Measurements from ENCODE around the gene CNTNAP4. TPM values are rescaled to one million over a fixed set of nuclear protein-coding genes. Genes with fewer than 3 reads are reported as not detected.

Gene CNTNAP4
- polyA plus RNA-seq, 1 donor from 2014 or later, result 75.8 TPM

- Histone ChIP-seq H3K36me3 (ENCODE audit: insufficient read depth, low read length) (no peaks in the 10 kb centered on the region), H3K27ac (ENCODE audit: low read length) (no peak overlapping the region), H3K79me2 (replicated peaks; ENCODE audit: insufficient read depth, low read length) (no peaks in the 10 kb centered on the region), H3K9me2 (ENCODE audit: insufficient read depth, low read length) (no peaks in the 10 kb centered on the region), H2AFZ (ENCODE audit: low read depth, low read length) (no peak overlapping the region), H3F3A (ENCODE audit: insufficient read depth, low read length, poor library complexity, severe bottlenecking) (no peaks in the 10 kb centered on the region), H3K27me3 (ENCODE audit: insufficient read depth, low read depth, low read length) (no peaks in the 10 kb centered on the region), H3K4me2 (ENCODE audit: low read length) (no peak overlapping the region), H3K9ac (ENCODE audit: low read length) (no peak overlapping the region), H3K9me3 (ENCODE audit: low read length) (no peaks in the 10 kb centered on the region), H4K20me1 (ENCODE audit: insufficient read depth) (no peaks in the 10 kb centered on the region), H3K4me3 (ENCODE audit: low read length) (no peak overlapping the region)
- TF ChIP-seq RAD21 (conservative IDR thresholded peaks at IDR 0.05), result no peak
- TF ChIP-seq CTCF (IDR thresholded peaks at IDR 0.05; ENCODE audit: poor library complexity, severe bottlenecking), result no peak
- no peak for TF ChIP-seq POLR2AphosphoS5 (IDR thresholded peaks at IDR 0.05)
- no peak for TF ChIP-seq MXI1 (conservative IDR thresholded peaks at IDR 0.05; ENCODE audit: poor library complexity, severe bottlenecking)
- TF ChIP-seq EP300 (conservative IDR thresholded peaks at IDR 0.05; ENCODE audit: poor library complexity, severe bottlenecking), result no peak
- no peak for TF ChIP-seq SMC3 (conservative IDR thresholded peaks at IDR 0.05; ENCODE audit: poor library complexity)
- TF ChIP-seq EZH2 (IDR thresholded peaks at IDR 0.05; ENCODE audit: borderline replicate concordance, insufficient read depth, low read length, poor library complexity, severe bottlenecking), result no peak
- TF ChIP-seq REST (IDR thresholded peaks at IDR 0.05; ENCODE audit: borderline replicate concordance), result no peak
- no peak for TF ChIP-seq TAF1 (IDR thresholded peaks at IDR 0.05; ENCODE audit: low read depth)
These were observed 178.8 kb downstream of the CNTNAP4 start for GRCh38 chr16:76456016-76456415.

DNA sequence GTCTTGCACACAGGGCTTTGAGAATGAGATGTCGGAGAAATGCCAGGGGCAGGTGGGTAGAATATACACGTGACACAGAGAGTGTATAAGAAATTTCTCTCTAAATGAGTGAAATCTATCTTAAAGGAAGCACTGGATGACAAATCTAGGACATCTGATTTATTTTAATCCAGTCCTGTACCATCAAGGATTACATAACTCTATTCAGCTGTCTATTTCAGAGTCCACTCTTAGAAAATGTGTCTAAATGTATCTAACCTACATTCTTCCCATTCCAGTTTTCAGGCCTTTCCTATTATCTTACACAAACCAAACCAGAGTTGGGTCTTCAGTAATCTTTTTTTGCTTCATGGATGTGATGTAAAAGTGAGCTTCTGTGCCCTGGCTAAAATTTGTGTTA is 181.9 kb downstream of the CNTNAP4 start:
- no peak for TF ChIP-seq RAD21 (conservative IDR thresholded peaks at IDR 0.05)
- no peak for TF ChIP-seq REST (IDR thresholded peaks at IDR 0.05; ENCODE audit: borderline replicate concordance)
- no peak for TF ChIP-seq EP300 (conservative IDR thresholded peaks at IDR 0.05; ENCODE audit: poor library complexity, severe bottlenecking)
- TF ChIP-seq TAF1 (IDR thresholded peaks at IDR 0.05; ENCODE audit: low read depth), result no peak
- TF ChIP-seq MXI1 (conservative IDR thresholded peaks at IDR 0.05; ENCODE audit: poor library complexity, severe bottlenecking), result no peak
- no peak for TF ChIP-seq SMC3 (conservative IDR thresholded peaks at IDR 0.05; ENCODE audit: poor library complexity)
- TF ChIP-seq CTCF (IDR thresholded peaks at IDR 0.05; ENCODE audit: poor library complexity, severe bottlenecking), result no peak
- TF ChIP-seq POLR2AphosphoS5 (IDR thresholded peaks at IDR 0.05), result no peak
- TF ChIP-seq EZH2 (IDR thresholded peaks at IDR 0.05; ENCODE audit: borderline replicate concordance, insufficient read depth, low read length, poor library complexity, severe bottlenecking), result no peak
- H3K27me3 ChIP-seq (ENCODE audit: insufficient read depth, low read depth, low read length), result no peaks in the 10 kb centered on the region

More for the DNA sequence above, 181.9 kb downstream of the CNTNAP4 start:
- H3K9me3 ChIP-seq (ENCODE audit: low read length), result no peaks in the 10 kb centered on the region
- no peak overlapping the region for H2AFZ ChIP-seq (ENCODE audit: low read depth, low read length)
- H3K4me3 ChIP-seq (ENCODE audit: low read length), result no peak overlapping the region
- no peaks in the 10 kb centered on the region for H3K36me3 ChIP-seq (ENCODE audit: insufficient read depth, low read length)
- no peaks in the 10 kb centered on the region for H3K9me2 ChIP-seq (ENCODE audit: insufficient read depth, low read length)
- no peaks in the 10 kb centered on the region for H3K79me2 ChIP-seq (replicated peaks; ENCODE audit: insufficient read depth, low read length)
- no peak overlapping the region for H3K9ac ChIP-seq (ENCODE audit: low read length)
- no peaks in the 10 kb centered on the region for H3F3A ChIP-seq (ENCODE audit: insufficient read depth, low read length, poor library complexity, severe bottlenecking)
- no peak overlapping the region for H3K27ac ChIP-seq (ENCODE audit: low read length)
- no peaks in the 10 kb centered on the region for H4K20me1 ChIP-seq (ENCODE audit: insufficient read depth)
- no peak overlapping the region for H3K4me2 ChIP-seq (ENCODE audit: low read length)

Measured in neural cell (in vitro differentiated cells).